ENCODE measurements around the gene ANKS6.

ANKS6 gene

DNA sequence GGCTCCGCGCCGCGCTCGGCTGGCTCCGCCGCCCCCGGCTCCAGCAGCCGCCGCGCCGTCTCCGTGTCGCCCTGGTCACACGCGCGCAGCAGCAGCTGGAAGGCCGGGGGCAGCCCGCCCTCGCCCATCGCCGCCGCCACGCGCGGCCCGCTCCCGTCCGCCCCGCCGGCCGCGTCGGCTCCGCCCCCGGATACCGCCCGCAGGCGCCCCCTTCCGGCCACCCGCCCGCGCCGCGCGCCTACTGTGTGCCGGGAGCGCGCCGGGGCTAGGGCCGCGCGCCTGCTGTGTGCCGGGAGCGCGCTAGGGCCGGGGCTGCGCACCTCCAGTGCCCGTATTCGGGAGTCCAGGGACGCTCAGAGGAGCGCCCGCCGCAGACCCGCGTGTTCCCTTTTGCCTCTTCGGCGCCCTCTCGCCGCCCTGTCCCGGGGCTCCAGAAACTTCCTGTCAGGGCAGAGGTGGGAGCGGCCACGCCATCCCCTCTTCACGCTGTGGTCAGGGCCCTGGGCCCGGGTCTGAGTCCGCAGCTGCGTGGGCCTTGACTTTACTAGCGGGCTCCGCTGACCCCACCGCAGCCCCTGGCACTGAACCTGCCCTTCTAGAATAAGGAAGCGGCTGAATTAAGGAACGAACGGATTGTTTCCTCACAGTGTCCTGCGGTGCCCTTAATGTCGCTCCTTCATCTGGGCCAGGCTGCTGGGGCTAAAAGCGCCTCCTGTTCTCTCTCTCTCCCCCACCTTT is at the start of gene ANKS6:
ANKS6 (minus strand) TSS at position 192 of the 738 bp plus-strand sequence; CDS start at position 128, 64 bp downstream.
- DNase-seq (ENCODE audit: low read depth in 2 of 2): peak; percentile 53 to 78

DNA sequence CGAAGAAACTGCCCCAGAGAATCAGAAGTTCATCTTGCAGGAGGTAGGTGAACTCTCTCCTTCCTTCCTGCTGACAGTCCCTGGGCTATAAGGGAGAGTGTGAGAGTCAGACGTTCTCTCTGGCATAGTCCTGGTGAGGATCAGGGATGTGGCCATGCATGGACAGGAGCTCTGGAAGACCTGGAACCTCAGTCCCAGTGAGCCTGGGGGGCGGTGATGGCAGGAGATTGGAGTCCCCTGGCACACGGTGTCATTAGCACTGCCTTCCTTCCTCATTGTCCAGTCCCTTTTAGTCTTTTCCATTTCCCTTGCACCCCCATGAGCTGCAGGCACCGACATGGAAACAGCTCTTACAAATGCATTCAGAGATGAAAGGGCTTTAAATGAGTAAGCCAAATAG is 49.7 kb upstream of the ANKS6 start:
- DNase-seq (ENCODE audit: low read depth in 2 of 2): no peak

DNA sequence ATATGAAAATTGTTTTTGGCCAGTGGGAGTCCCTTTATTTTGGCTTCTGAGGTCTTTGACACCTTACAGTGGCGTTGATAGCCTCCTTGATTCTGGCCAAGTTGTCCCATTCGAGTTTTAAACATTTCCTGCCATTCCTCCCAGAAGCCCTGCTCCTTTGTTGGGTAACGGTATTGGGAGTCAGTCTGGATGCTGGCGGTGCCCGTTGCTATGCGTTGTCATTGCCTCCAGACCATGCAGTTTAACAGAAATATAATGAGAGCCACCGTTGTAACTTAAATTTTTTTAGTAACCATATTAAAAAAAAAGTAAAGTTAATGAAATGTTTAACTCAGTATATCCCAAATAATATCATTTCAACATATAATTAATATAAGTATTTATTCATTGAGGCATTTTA is 46.2 kb upstream of the ANKS6 start:
- no peak for DNase-seq (ENCODE audit: low read depth in 2 of 2)

DNA sequence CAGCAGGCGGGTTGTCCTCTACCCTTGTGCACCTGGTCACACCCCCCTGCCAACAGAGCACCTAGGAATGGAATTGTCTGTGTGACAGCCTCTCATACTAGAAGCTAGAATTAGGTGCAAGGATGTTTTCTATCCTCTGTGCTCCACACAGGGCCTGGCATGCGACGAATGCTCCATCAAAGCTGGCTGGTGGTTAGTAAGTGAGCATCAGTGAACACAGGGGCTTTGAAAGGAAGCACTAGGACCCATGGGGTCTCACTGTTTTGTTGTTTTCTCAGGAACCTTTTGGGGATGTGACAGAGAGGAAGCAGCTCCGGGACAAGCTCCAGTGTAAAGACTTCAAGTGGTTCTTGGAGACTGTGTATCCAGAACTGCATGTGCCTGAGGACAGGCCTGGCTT is 43.4 kb upstream of the ANKS6 start:
- no peak for DNase-seq (ENCODE audit: low read depth in 2 of 2)

DNA sequence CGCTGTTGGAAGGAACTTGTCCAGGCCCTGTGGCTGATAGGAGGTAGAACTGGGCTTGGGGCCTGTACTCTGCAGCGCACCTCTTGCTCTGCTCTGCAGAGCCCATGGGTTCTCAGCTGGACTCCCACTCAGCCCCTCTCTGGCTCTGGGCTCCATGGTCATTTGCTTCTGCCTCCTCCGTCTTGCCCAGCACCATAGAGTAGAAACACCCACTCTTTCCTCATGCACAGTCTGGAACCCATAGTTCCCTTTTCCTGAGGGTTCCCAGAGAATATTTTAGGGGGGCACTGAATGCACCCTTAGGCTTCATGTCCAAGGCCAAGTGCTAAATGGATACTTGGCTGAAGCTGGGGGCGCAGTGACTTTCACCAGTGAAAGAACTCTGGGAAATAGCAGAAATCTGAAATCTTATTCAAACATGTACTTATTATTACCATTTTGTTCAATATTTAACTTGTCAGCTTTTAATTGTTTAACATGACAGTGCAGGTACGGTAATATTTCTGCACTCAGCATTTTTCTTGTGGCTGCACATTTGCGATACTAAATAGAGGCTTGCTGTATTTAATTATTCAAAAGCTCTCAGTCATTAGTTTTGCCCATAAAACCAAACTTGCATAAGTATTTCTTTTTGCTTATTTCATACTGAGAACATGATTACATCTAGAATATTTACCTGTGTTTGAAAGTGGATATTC is 42.7 kb upstream of the ANKS6 start:
- no peak for DNase-seq (ENCODE audit: low read depth in 2 of 2)

DNA sequence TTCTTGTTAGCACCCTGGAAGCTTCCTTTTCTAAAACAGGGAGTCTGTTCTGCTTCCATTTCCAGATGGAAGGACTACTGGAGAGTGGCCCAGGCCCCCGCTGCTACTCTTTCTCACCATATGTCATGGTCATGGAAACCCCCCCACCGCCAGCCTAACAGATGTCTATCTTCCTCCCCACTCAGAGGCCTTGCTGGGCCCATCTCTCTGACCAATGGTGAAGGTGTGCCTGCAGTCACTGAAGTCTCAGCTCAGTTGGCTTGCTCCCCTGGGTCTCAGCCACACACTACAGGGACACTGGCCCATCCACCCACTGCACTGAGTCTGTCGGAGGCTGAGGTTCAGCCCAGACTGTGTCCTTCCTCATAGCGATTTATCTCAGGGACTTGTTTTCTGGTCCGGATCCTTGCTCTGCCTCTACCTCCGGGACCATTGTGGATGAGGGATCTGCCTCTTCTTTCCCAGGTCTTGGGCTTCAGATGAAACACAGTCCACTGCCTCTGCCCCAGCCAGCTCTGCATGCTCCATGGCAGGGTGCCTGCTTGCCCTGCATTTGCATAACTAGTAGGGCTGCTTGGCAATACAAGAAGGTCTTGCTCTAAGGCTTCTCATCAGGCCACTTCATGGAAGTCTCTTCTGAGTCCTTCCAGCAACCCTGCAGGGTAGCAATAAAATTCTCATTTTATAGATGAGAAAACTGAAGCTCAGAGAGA is 42.0 kb upstream of the ANKS6 start:
- no peak for DNase-seq (ENCODE audit: low read depth in 2 of 2)

DNA sequence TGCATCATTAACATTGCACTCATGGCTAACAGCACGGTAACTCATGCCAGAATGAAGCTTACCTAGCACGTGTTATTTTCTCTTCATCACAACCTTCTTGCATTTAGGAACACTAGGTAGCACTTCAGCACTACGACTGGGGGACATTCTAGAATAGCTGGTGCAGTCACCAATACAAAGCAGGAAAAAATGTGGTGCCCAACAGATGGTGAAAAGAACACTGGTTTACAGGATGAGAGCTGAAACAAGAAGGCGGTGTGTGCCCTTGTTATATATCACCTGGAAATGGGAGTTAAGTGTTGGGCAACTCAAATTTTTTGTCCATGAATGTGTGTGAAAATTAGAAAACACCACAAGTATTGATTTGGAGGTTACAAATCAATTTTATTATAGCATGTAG is 41.2 kb upstream of the ANKS6 start:
- no peak for DNase-seq (ENCODE audit: low read depth in 2 of 2)

DNA sequence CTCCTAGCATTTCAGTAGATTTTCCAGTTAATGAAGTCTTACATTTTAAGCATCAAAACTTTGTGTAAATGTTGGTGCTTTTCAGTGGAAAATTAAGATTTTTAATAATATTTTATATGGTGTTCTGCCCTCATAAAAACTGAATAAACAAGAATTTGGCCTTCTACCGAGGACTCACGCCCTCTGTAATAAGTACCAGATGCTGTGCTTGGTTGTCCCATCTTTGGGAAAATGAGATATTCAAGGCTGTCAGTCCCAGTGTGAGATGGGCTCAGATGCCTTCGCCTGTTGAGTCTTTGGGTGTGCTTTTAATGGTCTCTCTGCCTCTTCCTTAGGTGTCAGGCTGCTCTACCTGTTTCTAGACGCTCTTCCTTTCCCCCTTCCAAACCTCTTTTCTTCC is 39.9 kb upstream of the ANKS6 start:
- DNase-seq (ENCODE audit: low read depth in 2 of 2): no peak

DNA sequence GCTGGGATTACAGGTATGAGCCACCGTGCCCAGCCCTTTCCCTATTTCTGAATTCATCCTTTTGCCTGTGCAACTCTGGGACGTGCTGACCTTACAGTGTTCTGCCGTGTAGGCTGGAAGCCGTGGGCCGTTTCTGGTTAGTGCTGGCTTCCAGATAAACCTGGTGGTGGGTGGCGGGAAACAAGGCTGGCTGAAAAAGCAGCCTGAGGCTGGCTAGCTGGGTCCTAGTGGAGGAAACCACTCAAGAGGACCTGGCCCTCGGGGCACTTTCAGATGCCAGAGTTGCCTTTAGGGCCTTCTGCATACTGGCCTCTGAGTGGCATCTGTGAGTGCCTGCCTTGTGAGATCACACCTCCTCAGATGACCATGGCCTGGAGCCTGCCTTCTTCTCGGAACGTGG is 38.0 kb upstream of the ANKS6 start:
- DNase-seq (ENCODE audit: low read depth in 2 of 2): no peak

DNA sequence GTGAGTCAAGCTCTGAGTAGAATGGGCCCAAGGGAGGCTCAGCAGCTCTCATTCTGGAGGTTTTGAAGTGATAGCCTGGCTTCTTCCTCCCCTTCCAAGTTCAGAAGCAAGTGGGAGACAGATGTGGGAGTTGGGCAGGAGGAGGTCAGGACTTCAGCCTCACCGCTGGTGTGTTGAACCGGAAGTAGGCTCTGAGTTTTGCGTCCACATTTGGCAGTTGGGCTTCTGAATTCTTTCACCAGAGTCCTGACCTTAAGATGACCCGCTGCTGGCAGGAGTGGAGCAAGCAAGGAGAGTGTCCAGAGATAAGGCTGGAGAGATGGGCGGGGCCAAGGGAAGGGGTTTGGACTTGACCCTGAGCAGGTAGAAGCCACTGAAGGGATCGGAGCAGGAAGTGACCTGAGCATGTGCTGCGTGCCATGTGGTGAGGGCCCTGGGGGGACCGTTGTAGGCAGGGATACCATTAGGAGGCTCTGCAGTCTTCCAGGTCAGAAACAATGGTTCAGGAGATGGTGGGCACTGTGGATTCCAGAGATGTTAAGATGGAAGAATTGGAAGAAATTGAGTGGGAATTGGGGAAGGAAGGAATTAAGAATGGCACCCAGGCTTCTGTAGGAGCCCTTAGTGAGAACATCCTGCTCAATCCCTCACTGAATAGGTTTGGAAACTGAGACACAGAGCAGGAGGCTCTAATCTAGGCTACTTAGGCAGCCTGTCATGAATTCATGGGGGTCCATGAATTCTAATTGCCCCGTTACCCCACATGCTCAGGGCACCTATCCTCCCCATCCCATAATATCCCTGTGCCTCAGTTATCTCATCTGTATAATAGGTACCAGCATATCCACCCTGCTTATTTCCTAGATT is 37.0 kb upstream of the ANKS6 start:
- no peak for DNase-seq (ENCODE audit: low read depth in 2 of 2)

DNA sequence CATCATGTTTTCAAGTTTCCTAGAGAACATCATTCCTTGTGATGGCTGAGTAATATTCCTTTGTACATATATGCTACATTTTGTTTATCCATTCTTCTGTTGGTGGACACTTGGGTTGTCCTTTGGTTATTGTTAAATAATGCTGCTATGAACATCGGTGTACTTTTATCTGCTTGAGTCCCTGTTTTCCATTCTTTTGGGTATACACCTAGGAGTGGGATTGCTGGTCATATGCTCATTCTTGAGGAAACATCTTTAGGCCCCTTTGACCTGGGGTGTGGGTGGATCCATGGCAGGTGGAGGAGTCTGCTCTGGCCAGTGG is 36.4 kb upstream of the ANKS6 start:
- DNase-seq (ENCODE audit: low read depth in 2 of 2): no peak

DNA sequence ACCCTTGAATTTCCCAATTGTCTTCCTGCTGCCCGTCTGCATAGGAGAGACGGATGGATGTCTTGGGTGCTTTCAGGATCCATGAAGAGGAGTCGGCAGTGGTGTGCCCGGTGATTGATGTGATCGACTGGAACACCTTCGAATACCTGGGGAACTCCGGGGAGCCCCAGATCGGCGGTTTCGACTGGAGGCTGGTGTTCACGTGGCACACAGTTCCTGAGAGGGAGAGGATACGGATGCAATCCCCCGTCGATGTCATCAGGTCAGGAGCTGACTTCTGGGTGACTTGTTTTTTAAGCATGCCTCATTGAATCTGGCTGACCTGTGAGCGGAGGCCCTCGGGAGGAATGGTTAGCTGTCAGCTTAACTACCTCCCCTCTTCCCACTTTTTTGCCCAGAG is 35.3 kb upstream of the ANKS6 start:
- DNase-seq (ENCODE audit: low read depth in 2 of 2): no peak

DNA sequence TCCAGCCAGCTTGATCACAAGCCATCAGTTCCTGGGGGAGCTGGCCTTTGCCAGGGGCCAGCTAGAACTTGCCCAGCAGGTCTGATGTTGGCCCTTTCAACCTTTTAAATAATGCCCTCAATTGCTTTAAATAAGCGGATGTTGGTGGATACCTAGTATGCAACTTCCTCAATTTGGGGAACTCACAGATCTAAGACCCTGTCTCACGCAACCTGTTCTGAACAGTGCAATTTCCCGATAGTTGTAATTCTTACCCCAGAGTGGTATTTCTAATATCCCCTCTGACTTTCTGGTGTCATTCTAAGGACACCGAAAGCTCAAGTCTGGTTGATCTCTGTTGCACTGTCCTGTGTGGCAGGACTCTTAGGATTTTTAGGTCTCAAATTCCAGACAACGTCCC is 34.2 kb upstream of the ANKS6 start:
- DNase-seq (ENCODE audit: low read depth in 2 of 2): no peak

DNA sequence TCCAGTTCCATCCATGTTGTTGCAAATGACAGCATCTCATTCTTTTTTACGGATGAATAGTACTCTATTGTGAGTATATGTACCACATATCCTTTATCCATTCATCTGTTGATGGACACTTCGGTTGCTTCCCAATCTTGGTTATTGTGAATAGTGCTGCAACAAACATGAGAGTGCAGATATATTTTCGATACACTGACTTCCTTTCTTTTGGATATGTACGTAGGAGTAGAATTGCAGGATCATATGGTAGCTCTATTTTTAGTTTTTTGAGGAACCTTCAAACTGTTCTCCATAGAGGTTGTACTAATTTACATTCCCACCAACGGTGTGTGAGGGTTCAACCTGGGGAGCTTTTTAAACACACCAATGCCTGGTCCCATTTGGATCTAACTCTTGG is 33.4 kb upstream of the ANKS6 start:
- no peak for DNase-seq (ENCODE audit: low read depth in 2 of 2)

DNA sequence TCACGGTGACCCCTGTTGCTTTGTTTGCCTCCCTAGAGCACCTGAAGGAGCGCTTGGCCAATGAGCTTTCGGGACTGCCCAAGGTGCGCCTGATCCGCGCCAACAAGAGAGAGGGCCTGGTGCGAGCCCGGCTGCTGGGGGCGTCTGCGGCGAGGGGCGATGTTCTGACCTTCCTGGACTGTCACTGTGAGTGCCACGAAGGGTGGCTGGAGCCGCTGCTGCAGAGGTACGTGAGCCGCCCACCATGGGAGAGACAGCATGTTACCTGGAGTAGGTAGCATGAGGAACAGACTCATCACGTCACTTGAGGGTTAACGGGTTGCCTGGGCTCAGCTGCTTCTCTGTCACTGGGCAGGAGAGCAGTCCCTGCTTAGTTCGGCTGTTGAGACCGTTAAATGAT is 30.4 kb upstream of the ANKS6 start:
- no peak for DNase-seq (ENCODE audit: low read depth in 2 of 2)

DNA sequence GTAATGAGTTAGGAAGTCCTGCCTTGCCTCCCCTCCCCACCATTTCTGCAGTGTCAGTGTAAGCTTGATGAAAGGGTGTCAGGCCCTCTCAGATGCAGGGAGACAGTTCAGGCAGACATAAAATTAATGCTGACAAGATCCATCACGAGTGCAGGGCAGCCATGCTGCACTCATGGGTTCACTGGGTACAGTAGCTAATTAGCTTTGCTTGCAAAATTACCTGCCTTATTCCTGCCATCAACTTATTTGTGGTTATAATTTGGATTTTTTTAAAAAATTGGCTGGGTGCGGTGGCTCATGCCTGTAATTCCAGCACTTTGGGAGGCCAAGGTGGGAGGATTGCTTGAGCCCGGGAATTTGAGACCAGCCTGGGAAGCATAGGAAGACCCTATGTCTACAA is 29.1 kb upstream of the ANKS6 start:
- no peak for DNase-seq (ENCODE audit: low read depth in 2 of 2)

DNA sequence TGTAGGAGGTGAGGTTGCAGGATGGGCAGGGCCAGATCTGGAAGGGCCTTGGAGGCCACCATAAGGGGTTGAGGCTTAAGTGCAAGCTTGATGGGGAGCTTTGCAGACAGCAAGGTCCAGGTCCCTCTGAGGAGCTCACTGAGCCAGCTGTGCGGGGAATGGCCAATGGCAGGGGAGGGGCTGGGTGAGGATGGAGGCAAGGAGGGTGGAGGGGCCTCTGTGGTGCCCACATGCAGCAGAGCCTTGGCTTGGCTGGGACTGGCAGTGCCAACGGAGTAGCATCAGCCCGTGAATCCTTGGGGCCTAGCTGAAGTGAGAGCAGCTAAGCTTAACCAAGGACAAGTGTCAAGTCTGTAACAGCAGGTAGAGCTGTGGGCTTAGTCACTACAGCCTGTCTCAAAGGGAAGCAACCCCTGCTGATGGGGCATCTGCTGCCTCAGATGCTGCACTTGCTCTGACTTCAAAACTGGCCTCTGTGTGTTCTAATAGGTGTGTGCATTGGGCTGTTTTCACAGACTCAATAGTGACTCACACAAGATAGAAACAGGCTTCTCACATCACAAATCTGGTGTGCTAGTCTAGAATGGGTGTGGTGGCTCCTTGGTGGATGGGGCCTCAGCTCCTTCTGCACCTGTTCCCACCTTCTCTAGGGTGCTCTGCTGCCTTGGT is 27.4 kb upstream of the ANKS6 start:
- no peak for DNase-seq (ENCODE audit: low read depth in 2 of 2)

DNA sequence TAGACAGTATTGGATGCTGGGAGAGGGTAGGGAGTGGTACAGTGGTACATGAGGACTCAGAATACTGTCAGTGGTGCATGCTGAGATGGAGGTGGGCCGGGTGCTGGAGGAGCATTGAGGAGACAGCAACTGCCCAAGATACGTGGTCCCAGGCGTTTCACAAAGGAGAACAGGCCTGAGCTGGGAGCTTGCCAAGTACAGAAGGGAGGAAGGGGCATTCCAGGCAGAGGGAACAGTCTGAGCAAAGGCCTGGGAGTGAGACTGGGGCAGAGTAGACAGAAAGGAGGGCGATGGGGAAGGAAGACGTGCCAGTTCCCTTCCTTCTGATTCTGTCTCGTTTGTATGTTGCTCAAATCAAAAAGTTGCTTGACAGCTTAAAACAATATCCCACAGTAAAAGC is 26.3 kb upstream of the ANKS6 start:
- DNase-seq (ENCODE audit: low read depth in 2 of 2): no peak

DNA sequence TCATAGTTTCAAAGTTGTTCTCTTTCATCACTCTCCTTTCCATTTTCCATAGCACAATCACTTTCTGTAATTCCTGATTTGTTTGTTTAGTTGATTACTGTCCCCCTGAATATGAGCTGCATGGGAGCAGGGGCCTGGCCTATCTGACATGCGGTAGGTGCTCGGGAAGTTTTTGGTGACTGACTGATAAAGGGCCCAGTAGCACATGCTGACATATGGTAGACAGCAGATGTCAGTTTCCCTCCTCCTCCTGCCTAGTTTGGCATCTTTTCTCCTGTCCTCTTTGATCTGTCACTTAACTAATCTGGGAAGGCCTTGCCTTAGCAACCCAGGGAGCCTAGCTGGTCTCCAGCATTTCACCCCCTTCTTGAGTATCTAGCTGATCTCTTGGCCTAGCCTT is 25.5 kb upstream of the ANKS6 start:
- DNase-seq (ENCODE audit: low read depth in 2 of 2): no peak

DNA sequence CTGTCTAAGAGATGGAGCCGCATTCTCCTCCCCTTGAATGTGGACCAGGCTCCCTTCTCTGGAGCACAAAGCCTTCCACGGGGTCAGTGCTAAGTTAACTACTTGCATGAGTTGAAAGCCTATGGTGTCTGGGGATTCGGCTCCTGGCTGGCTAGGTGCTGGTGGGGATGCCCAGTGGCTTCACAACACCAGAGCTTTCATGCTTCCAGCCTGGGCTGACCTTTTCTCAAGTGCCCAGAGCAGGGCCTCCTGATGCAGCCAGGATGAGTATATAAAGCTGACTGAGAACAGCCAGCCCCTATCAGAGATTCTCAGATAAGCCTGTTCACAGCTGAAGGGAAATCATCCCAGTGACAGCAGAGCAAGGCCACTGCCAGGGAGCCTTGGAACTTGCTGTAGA is 22.9 kb upstream of the ANKS6 start:
- DNase-seq (ENCODE audit: low read depth in 2 of 2): no peak

DNA sequence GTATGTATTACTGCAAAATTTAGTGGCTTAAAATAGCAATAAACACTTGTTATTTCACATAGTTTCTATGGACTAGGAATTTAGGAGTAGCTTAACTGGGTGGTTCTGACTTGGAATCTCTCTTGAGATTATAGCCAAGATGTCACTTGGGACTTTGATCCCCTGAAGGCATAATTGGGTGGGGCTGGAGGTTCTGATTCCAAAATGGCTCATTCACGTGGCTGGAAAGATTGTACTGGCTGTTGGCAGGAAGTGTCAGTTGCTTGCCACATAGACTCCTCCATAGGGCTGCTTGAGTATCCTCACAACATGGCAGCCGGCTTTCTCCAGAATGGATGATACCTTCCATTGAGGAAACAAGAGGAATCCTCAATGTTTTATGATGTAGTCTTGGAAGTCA is 22.4 kb upstream of the ANKS6 start:
- no peak for DNase-seq (ENCODE audit: low read depth in 2 of 2)
